Measurements from ENCODE around the gene ALDH5A1.

DNA sequence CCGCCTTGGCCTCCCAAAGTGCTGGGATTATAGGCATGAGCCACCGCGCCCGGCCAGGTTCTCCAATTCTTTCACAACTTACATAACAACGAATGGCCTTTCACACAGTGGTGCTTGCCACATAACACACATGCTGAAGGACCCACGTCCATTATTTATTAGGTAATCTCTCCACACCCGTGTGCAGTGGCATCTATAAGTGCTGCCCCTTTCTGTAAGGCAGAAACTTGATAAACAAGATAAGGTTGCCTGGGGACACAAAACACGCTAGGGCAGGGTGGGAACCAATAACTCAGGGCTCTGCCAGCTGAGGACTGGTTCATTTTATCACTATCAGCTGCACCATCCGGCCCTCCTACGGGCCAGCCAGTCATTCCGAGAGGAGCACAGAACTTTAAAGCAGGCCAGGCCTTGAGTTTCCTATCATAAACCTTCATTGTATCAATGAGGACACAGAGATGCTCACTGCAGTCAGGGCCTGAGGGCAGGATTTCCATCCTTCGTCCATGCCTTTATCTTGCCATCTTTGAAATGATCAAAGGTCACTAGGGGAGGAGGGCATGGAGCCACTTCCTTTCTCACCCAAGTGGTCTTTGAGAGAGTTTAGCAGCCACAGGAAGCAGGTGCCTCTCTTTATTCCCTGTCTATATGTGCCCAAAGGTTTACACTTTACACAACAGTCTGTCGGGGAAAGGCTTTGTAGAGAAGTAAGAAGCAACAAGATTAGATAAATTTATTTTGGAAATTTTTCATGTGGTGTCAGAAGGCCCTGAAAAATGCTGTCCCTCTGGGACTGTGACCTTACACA is 43.0 kb upstream of the ALDH5A1 start:
- TF ChIP-seq, protein P1, sequence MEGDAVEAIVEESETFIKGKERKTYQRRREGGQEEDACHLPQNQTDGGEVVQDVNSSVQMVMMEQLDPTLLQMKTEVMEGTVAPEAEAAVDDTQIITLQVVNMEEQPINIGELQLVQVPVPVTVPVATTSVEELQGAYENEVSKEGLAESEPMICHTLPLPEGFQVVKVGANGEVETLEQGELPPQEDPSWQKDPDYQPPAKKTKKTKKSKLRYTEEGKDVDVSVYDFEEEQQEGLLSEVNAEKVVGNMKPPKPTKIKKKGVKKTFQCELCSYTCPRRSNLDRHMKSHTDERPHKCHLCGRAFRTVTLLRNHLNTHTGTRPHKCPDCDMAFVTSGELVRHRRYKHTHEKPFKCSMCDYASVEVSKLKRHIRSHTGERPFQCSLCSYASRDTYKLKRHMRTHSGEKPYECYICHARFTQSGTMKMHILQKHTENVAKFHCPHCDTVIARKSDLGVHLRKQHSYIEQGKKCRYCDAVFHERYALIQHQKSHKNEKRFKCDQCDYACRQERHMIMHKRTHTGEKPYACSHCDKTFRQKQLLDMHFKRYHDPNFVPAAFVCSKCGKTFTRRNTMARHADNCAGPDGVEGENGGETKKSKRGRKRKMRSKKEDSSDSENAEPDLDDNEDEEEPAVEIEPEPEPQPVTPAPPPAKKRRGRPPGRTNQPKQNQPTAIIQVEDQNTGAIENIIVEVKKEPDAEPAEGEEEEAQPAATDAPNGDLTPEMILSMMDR (IDR thresholded peaks at IDR 0.05): no peak
- TF ChIP-seq POLR2A (IDR thresholded peaks at IDR 0.05): no peak
